DMS53 treated with DMSO at 0.1 percent for 48 hours (cell line): ENCODE results near the gene TRIM65.

ENCODE experiments used
- DNase-seq: peaks from one replicate; lab custom pipeline; 2025; ENCODE audit not compliant: unreplicated experiment; lab: John Stamatoyannopoulos, UW

Gene TRIM65

GRCh38 chr17:75839942-75840798 is 56.6 kb downstream of the TRIM65 start:
- DNase-seq = no peak
